ENCODE data around the gene DEFB124. TPM values are rescaled to one million over a fixed set of nuclear protein-coding genes. Genes with fewer than 3 reads are reported as not detected.

DEFB124 gene
- total RNA-seq, 4 donors from 2014 or later: not detected

DNA sequence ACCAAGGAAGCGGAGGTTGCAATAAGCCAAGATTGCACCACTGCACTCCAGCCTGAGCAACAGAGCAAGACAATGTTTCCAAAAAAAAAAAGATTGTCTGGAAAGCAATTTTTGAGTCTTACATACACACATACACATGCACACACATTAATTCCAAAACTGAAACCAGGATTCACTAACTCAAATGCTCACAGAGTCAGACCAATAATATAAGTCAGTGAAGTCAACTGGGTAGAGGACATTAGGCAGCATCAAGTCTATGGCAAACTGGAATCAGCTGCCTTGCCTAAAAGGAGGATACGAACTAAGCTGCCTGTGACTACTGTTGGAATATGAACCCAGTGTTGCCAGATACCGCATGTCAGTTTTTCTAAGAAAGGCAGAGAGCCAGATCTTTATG, 15.8 kb upstream of the DEFB124 start:
- WGBS, 2 donors: 87 to 89% methylated on average over 3 of the region's 3 CpGs
- TF ChIP-seq, protein P1, sequence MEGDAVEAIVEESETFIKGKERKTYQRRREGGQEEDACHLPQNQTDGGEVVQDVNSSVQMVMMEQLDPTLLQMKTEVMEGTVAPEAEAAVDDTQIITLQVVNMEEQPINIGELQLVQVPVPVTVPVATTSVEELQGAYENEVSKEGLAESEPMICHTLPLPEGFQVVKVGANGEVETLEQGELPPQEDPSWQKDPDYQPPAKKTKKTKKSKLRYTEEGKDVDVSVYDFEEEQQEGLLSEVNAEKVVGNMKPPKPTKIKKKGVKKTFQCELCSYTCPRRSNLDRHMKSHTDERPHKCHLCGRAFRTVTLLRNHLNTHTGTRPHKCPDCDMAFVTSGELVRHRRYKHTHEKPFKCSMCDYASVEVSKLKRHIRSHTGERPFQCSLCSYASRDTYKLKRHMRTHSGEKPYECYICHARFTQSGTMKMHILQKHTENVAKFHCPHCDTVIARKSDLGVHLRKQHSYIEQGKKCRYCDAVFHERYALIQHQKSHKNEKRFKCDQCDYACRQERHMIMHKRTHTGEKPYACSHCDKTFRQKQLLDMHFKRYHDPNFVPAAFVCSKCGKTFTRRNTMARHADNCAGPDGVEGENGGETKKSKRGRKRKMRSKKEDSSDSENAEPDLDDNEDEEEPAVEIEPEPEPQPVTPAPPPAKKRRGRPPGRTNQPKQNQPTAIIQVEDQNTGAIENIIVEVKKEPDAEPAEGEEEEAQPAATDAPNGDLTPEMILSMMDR (IDR thresholded peaks at IDR 0.05): no peak
- TF ChIP-seq POLR2A (IDR thresholded peaks at IDR 0.05): no peak
- no peak for DNase-seq (ENCODE audit: low spot score in 2 of 2)
- H3K4me3 ChIP-seq (ENCODE audit: low read depth, poor library complexity, severe bottlenecking): no peak overlapping the region
- intact Hi-C loops (cut with DNase I; ENCODE audit: low total_unique reads): no loop called here

DNA sequence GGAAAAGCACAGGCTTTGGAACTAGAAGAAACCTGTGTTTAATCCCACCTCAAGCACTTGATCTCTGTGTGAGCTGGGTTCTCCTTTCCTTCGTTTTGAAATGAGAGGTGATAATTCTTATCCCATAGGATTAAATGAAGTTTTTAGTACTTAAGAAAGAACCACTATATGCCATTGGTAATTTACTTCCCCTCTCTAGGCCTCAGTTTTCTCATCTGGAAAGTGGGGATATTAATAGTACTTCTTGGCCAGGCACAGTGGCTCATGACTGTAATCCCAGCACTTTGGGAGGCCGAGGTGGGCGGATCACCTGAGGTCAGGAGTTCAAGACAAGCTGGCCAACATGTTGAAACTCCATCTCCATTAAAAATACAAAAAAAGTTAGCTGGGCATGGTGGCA, 14.2 kb upstream of the DEFB124 start:
- intact Hi-C loops (cut with DNase I; ENCODE audit: low total_unique reads): no loop called here
- 70 to 80% methylated on average over 3 of the region's 3 CpGs for WGBS, 2 donors
- DNase-seq (ENCODE audit: low spot score in 2 of 2): no peak
- no peak for TF ChIP-seq POLR2A (IDR thresholded peaks at IDR 0.05)
- TF ChIP-seq, protein P1 (IDR thresholded peaks at IDR 0.05): no peak
- H3K4me3 ChIP-seq (ENCODE audit: low read depth, poor library complexity, severe bottlenecking): no peak overlapping the region

DNA sequence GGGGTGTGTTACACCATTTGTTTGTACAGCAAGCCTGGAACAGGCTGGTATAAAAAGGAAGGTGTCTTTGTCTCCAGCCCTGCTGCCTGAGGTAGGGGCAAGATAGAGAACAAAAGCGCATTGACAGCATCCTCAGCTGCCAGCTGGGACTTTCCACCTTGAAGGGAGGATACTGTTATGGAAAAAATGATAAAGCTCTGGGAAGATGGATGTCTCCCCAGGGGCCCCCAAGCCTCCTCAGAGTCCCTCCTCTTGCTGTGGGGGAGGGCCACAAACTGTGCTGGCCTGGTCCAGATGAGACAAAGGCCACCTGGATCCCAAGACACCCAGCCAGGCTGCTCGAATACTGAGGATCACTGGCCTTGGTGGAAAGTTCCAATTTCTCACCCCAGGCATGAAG, 13.2 kb upstream of the DEFB124 start:
- H3K4me3 ChIP-seq (ENCODE audit: low read depth, poor library complexity, severe bottlenecking): no peak overlapping the region
- DNase-seq (ENCODE audit: low spot score in 2 of 2): no peak
- intact Hi-C loops (cut with DNase I; ENCODE audit: low total_unique reads): no loop called here
- TF ChIP-seq, protein P1 (IDR thresholded peaks at IDR 0.05): no peak
- 66 to 69% methylated on average over 1 to 2 of the region's 2 CpGs for WGBS, 2 donors

DNA sequence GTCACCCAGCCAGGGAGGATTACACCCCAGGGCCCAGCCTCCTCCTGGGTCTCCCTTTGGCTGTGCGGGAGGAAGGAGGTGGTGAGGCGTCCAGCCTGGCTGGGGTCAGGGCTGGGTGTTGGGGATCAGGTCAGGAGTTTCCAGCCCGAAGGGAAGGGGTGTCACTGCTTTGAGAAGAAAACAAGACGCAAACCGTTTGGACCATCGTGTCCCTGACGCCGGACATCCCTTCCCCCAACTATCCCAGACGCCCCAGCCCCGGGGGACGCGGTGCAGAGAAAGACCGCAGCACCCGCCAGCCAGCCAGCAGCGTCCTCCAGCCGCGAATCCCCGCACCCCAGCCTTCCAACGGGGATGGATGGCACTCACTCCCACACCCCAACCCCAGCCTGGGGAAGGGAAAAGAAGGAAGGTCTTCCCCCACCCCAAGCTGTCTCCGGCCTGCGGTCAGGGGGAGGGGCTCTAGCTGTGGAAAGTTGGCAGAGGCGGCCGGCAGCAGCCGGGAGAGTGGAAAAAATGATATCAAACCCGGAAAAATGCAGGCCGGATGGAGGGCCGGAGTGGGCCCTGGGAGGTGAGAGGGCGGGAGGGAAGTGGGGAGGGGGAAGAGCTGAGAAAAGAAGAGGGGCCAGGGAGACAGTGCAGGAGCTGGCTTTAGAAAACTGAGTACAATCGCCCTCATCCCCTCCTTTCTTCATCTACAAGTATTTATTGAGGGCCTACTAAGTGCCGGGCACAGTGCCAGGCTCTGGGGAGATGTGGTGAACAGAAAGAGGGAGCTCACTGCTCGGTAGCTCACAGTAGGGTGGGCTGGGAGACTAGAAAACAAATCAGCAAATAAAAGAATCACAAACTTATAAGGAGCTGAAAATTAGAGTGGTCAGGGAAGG, 10.8 kb upstream of the DEFB124 start:
- WGBS, 2 donors: 8 to 11% methylated on average over 28 to 31 of the region's 31 CpGs
- peak; percentile 41 to 92 for DNase-seq (ENCODE audit: low spot score in 2 of 2)
- no peak overlapping the region for H3K4me3 ChIP-seq (ENCODE audit: low read depth, poor library complexity, severe bottlenecking)
- intact Hi-C loops (cut with DNase I; ENCODE audit: low total_unique reads): no loop called here
- TF ChIP-seq, protein P1 (IDR thresholded peaks at IDR 0.05): no peak
- TF ChIP-seq POLR2A (IDR thresholded peaks at IDR 0.05): no peak

DNA sequence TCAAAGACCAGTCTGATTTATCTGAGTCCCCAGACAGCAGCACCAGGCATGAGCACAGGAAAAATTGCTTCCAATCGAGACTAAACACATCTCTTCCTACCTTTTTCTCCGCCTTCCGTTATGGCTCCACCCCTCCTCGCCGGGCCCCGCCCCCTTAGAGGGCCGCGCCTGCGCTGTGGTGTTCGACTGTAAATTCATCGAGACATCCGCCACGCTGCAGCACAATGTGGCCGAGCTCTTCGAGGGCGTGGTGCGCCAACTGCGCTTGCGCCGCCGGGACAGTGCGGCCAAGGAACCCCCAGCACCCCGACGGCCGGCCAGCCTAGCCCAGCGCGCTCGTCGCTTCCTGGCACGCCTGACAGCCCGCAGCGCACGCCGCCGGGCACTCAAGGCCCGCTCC, 9.1 kb upstream of the DEFB124 start:
- 23 to 47% methylated on average over 18 to 28 of the region's 36 CpGs for WGBS, 2 donors
- DNase-seq (ENCODE audit: low spot score in 2 of 2): peak in 1 of 2 donors; percentile 88
- no peak for TF ChIP-seq POLR2A (IDR thresholded peaks at IDR 0.05)
- TF ChIP-seq, protein P1 (IDR thresholded peaks at IDR 0.05): no peak

More for the DNA sequence above, 9.1 kb upstream of the DEFB124 start:
- no peak overlapping the region for H3K4me3 ChIP-seq (ENCODE audit: low read depth, poor library complexity, severe bottlenecking)
- intact Hi-C loops (cut with DNase I; ENCODE audit: low total_unique reads): no loop called here

Measured in lower leg skin (tissue), 4 donors.